DND-41 (cell line): ENCODE data around the gene LEMD2.

Experiments used
- CTCF ChIP-seq: IDR thresholded peaks from 2 replicates; pipeline ENCODE4 v1.5.1; 2012; ENCODE audit warnings: borderline replicate concordance, low read length, moderate library complexity, mild to moderate bottlenecking; ENCODE audit not compliant: poor library complexity, severe bottlenecking; ENCODE audit errors: extremely low read depth
- EZH2 ChIP-seq: IDR thresholded peaks from 3 replicates; pipeline ENCODE4 v1.6.1; 2012; ENCODE audit warnings: borderline replicate concordance, low read depth, mild to moderate bottlenecking, moderate library complexity, low read length, inconsistent platforms; ENCODE audit not compliant: severe bottlenecking

DNA sequence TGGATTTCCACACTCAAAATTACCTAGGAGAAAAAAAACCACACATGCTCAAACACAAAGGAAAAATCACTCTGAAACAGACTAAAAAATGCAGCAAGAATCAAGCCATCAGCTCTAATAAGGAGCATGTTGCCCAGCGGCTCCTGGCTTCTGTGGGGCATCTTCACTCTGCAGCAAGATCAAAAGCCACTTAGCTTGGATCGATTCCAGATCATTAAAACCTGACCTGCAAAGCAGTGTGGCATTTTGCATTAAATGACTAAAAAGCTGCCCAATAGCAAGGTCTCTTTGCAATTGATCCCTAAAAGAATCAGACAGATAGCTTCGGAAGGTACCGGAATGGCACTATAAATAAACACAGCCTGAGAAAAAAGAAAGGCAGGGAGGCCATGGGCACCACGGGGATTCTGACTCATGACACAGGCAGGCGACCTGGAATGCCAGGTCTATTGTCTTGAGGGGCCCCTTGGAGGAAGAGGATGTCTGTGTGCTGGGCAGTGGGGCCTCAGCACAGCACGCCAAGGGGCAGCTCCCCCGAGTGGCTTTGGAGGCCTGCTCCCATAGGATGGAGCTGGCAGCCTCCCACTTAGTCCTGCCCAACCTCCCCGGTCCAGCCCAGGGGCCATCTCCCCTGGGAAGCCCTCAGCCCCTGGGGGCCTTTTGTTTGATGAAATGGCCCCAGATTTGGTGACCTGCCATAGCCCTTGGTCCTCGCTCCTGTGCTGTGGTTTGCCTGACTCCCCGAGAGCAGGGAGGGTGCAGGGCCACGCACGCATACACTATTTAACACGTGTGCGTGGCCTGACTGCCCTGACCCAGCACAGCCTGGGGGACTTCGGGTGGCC, 7.6 kb downstream of the LEMD2 start:
- no peak for TF ChIP-seq CTCF
- TF ChIP-seq EZH2 = no peak
